Measurements from ENCODE around the gene DYNLRB1.

DNA sequence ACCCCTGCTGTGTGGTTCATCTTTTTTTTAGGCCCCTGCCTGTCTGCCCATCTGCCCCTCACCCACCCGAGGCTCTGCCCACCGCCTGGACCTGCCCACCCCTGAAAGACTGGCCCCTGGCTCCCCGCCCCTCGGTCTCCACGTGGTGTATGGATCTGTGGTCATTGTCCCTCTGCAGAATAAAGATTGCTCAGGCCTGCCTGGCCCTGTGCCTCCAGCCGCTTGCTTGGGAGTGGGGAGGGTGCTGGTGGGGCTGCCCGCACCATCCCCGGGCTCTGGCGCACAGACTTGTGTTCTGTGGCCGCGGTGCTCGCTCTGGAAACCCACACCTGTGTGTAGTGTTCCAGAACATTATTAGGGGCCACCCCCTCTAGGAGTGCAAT lies 43.9 kb downstream of the DYNLRB1 start:
- TF ChIP-seq TAF1 (IDR thresholded peaks at IDR 0.05; ENCODE audit: borderline replicate concordance, insufficient read depth, low read length) (no peak), FOXP2 (optimal IDR thresholded peaks at IDR 0.05; ENCODE audit: borderline replicate concordance, extremely low read depth, extremely low read length, insufficient read depth) (no peak), SIN3A (IDR thresholded peaks at IDR 0.05; ENCODE audit: borderline replicate concordance, insufficient read depth, low read length) (no peak), POLR2AphosphoS5 (IDR thresholded peaks at IDR 0.05; ENCODE audit: low read depth, low read length) (no peak)
- TF ChIP-seq, protein P1, sequence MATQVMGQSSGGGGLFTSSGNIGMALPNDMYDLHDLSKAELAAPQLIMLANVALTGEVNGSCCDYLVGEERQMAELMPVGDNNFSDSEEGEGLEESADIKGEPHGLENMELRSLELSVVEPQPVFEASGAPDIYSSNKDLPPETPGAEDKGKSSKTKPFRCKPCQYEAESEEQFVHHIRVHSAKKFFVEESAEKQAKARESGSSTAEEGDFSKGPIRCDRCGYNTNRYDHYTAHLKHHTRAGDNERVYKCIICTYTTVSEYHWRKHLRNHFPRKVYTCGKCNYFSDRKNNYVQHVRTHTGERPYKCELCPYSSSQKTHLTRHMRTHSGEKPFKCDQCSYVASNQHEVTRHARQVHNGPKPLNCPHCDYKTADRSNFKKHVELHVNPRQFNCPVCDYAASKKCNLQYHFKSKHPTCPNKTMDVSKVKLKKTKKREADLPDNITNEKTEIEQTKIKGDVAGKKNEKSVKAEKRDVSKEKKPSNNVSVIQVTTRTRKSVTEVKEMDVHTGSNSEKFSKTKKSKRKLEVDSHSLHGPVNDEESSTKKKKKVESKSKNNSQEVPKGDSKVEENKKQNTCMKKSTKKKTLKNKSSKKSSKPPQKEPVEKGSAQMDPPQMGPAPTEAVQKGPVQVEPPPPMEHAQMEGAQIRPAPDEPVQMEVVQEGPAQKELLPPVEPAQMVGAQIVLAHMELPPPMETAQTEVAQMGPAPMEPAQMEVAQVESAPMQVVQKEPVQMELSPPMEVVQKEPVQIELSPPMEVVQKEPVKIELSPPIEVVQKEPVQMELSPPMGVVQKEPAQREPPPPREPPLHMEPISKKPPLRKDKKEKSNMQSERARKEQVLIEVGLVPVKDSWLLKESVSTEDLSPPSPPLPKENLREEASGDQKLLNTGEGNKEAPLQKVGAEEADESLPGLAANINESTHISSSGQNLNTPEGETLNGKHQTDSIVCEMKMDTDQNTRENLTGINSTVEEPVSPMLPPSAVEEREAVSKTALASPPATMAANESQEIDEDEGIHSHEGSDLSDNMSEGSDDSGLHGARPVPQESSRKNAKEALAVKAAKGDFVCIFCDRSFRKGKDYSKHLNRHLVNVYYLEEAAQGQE (IDR thresholded peaks at IDR 0.05; ENCODE audit: insufficient read depth in 1 of 2, low read depth in 2 of 2, low read length in 2 of 2): no peak
